ENCODE data around the gene RTN4R. TPM values are rescaled to one million over a fixed set of nuclear protein-coding genes. Genes with fewer than 3 reads are reported as not detected.

RTN4R gene
- total and polyA plus RNA-seq, 2 of the 13 experiments (the other 11 are each of a cell fraction or from before 2014, with no cell fraction given): 0.22 to 0.77 TPM

DNA sequence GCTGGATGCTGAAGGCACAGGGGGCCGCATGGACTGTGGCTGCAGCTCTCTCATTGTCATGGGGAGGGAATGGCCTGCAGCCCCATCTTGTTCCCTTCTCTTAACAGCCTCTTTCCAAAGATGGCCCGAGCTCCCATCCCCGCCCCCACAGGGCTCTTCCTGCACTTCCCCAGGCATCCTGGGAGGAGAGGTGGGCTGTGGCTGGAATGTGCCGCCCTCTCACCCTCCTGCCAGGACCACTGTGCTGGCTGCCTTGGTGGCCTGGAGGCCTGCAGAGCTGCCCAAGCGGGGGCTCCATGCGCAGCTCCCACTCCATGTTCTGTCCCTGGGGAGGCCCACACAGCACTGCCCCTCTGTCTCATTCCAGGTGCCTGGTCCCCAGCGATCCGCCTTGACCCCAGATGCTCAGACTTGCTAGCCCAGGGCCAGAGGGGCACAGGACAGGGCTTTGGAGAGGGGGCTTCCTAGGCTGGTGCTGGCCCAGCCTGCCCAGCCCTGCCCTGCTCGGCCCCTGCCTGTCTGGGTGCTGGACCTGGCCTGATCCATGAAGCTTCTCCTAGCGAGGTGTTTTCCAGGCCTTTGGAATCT, 56.6 kb downstream of the RTN4R start:
- Histone ChIP-seq H3K27ac (ENCODE audit: extremely low read length, insufficient read depth, low read length) (no peak overlapping the region), H4K20me1 (ENCODE audit: insufficient read depth, low read length) (no peaks in the 10 kb centered on the region), H3K4me2 (ENCODE audit: low read depth, low read length) (no peak overlapping the region), H3K4me3 (replicated peaks in 1 of 3; ENCODE audit: insufficient read depth in 1 of 3, low read depth in 2 of 3, low read length in 3 of 3) (no peak overlapping the region), H3K27me3 (ENCODE audit: control insufficient read depth in 1 of 2, insufficient read depth in 2 of 2, low read length in 2 of 2) (peaks cover 27 to 85% of the 10 kb centered on the region in 2 experiments; a peak in 4 of 5 replicates), H2AFZ (ENCODE audit: low read length) (no peak overlapping the region), H3K9ac (ENCODE audit: insufficient read depth, low read depth, low read length) (no peak overlapping the region), H3K79me2 (ENCODE audit: insufficient read depth, low read length) (no peaks in the 10 kb centered on the region), H3K4me1 (ENCODE audit: insufficient read depth, low read length) (no peaks in the 10 kb centered on the region), H3K9me3 (ENCODE audit: low read length) (no peaks in the 10 kb centered on the region), H3K36me3 (replicated peaks in 1 of 2; ENCODE audit: control insufficient read depth in 1 of 2, insufficient read depth in 2 of 2, low read length in 2 of 2) (no peaks in the 10 kb centered on the region)
- no peak for TF ChIP-seq ZNF781 (CRISPR knock-in tag; IDR thresholded peaks at IDR 0.05; ENCODE audit: borderline replicate concordance, not compliant biosample characterization)
- no peak for TF ChIP-seq MED8 (CRISPR knock-in tag; IDR thresholded peaks at IDR 0.05; ENCODE audit: insufficient replicate concordance)
- no peak for TF ChIP-seq ZNF468 (CRISPR knock-in tag; IDR thresholded peaks at IDR 0.05)
- TF ChIP-seq, protein P1, sequence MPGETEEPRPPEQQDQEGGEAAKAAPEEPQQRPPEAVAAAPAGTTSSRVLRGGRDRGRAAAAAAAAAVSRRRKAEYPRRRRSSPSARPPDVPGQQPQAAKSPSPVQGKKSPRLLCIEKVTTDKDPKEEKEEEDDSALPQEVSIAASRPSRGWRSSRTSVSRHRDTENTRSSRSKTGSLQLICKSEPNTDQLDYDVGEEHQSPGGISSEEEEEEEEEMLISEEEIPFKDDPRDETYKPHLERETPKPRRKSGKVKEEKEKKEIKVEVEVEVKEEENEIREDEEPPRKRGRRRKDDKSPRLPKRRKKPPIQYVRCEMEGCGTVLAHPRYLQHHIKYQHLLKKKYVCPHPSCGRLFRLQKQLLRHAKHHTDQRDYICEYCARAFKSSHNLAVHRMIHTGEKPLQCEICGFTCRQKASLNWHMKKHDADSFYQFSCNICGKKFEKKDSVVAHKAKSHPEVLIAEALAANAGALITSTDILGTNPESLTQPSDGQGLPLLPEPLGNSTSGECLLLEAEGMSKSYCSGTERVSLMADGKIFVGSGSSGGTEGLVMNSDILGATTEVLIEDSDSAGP (CRISPR knock-in tag; IDR thresholded peaks at IDR 0.05; ENCODE audit: borderline replicate concordance): no peak
- TF ChIP-seq NFIB (CRISPR knock-in tag; IDR thresholded peaks at IDR 0.05; ENCODE audit: borderline replicate concordance): no peak
- no peak for TF ChIP-seq ZNF382 (CRISPR knock-in tag; IDR thresholded peaks at IDR 0.05; ENCODE audit: borderline replicate concordance)
- TF ChIP-seq, protein P2, sequence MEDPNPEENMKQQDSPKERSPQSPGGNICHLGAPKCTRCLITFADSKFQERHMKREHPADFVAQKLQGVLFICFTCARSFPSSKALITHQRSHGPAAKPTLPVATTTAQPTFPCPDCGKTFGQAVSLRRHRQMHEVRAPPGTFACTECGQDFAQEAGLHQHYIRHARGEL (CRISPR knock-in tag; IDR thresholded peaks at IDR 0.05): no peak
- no peak for TF ChIP-seq ZNF660 (CRISPR knock-in tag; IDR thresholded peaks at IDR 0.05; ENCODE audit: borderline replicate concordance, low read depth)
- no peak for TF ChIP-seq JUND (CRISPR knock-in tag; IDR thresholded peaks at IDR 0.05)
- TF ChIP-seq TARDBP (CRISPR knock-in tag; IDR thresholded peaks at IDR 0.05): no peak
- no peak for TF ChIP-seq SRY (CRISPR knock-in tag; IDR thresholded peaks at IDR 0.05)
- CTCF ChIA-PET (ENCODE audit: low intra/inter-chr PET ratio, low total read pairs): no interaction called here
- DNase-seq (ENCODE audit: low spot score) (no peak), ATAC-seq (no peak), FAIRE-seq (no peak)
- intact Hi-C loops (cut with micrococcal nuclease; ENCODE audit: unreplicated experiment) (no loop called here), in situ Hi-C loops (cut with HindIII; ENCODE audit: extremely low pct_ligation_motif_present, low pct_unique_long_range_greater_than_20kb) (no loop called here)
- WGBS (ENCODE audit: low lambda C conversion rate): 10% methylated on average over 6 of the region's 10 CpGs
- POLR2A ChIA-PET: no interaction called here
- BruUV-seq (replicated peaks): no TSS peak

Measured in HepG2 (cell line).